Natural killer cell treated with Interleukin-12 subunit alpha and Interleukin-12 subunit beta and Interleukin-15 and Interleukin-18, amount 100 ng/mL, for 72 hours (primary cell): ENCODE measurements around the gene NEUROG1. TPM values are rescaled to one million over a fixed set of nuclear protein-coding genes. Genes with fewer than 3 reads are reported as not detected.
"Not testable (repeated sequence)": the region's sequence is repeated elsewhere in the genome, so short reads cannot be mapped to it uniquely, and the experiment has no call there.

Experiments used
- ATAC-seq, 2 donors: fragments of 150-1000 bp; cut with Tn5 transposase in 1 of 2; sonication (Bioruptor Pico), chemical (Tn5 transposase) in 1 of 2; 2 replicates each; pipeline ENCODE4 v1.10.0; 2021
- DNase-seq: peaks from one replicate; pipeline ENCODE4 v3.0.0; 2022; ENCODE audit warnings: low spot score
- H3K27ac Mint-ChIP-seq, 2 donors: 1 replicate in 1 of 2; 2 replicates in 1 of 2; pipeline ENCODE4 v1.8.0; 2022; ENCODE audit warnings: mixed read lengths in 2 of 2, mild to moderate bottlenecking in 1 of 2, moderate library complexity in 1 of 2
- H3K27me3 Mint-ChIP-seq, 2 donors: 1 replicate in 1 of 2; 2 replicates in 1 of 2; pipeline ENCODE4 v1.8.0; 2022; ENCODE audit warnings: mixed read lengths in 2 of 2
- H3K36me3 Mint-ChIP-seq: one replicate; pipeline ENCODE4 v1.8.0; 2022; ENCODE audit warnings: mixed read lengths
- H3K4me1 Mint-ChIP-seq, 2 donors: 1 replicate in 1 of 2; 2 replicates in 1 of 2; pipeline ENCODE4 v1.8.0; 2022; ENCODE audit warnings: low read depth in 2 of 2, mixed read lengths in 2 of 2, mild to moderate bottlenecking in 1 of 2
- H3K4me3 Mint-ChIP-seq: one replicate; pipeline ENCODE4 v1.8.0; 2022; ENCODE audit warnings: mixed read lengths
- H3K9me3 Mint-ChIP-seq: 2 replicates; pipeline ENCODE4 v1.8.0; 2022; ENCODE audit warnings: mixed read lengths
- total RNA-seq, 2 donors: library from RNA; stranded (reverse); gene quantifications; one replicate each; pipeline ENCODE4 v1.2.3, GENCODE V29; 2022

NEUROG1 gene
- total RNA-seq, 2 donors from 2014 or later: not detected

DNA sequence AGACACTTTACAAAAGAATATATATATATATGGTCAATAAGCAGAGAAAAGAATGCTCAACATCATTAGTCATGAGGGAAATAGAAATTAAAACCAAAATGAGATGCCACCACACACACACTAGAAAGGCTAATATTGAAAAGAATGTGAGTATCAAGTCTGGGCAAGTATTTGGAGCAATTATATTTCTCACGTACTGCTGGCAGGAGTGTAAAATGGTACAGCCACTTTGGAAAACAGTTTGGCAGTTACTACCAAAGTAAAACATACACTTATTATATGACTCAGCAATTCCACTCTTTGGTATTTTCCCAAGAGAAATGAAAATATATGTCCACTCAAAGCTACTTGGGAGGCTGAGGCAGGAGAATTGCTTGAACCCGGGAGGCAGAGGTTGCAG, 29.8 kb downstream of the NEUROG1 start:
- Mint-ChIP-seq H3K27me3 (peaks cover 27 to 45% of the 10 kb centered on the region in 2 donors), H3K9me3 (no peaks in the 10 kb centered on the region), H3K36me3 (no peaks in the 10 kb centered on the region), H3K4me3 (no peak overlapping the region), H3K27ac (no peak overlapping the region), H3K4me1 (no peaks in the 10 kb centered on the region)
- DNase-seq (no peak), ATAC-seq (no peak)

DNA sequence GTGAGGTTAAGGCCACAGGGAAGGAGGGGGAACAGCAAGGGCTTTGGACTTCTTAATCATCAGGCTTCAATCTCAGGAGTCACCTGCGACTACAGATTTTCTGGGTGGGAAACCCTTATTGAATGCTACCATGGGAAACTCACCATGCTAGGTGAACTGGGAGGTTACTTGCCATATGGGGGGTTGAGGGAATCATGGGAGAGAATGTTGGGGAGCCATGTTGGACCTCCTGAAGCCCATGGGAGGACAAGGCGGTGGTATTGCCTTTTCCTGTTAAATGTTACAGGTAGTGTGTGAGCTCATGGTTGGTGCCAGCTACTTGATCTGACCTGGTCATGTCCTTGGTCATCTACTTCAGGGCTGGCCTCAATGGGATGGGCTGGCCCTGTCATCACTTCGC, 31.4 kb downstream of the NEUROG1 start:
- no peak for DNase-seq
- ATAC-seq: no peak
- Mint-ChIP-seq H3K9me3 (no peaks in the 10 kb centered on the region), H3K27me3 (peaks cover 22 to 30% of the 10 kb centered on the region in 2 donors), H3K4me3 (no peak overlapping the region), H3K36me3 (no peaks in the 10 kb centered on the region), H3K4me1 (no peaks in the 10 kb centered on the region), H3K27ac (no peak overlapping the region)

DNA sequence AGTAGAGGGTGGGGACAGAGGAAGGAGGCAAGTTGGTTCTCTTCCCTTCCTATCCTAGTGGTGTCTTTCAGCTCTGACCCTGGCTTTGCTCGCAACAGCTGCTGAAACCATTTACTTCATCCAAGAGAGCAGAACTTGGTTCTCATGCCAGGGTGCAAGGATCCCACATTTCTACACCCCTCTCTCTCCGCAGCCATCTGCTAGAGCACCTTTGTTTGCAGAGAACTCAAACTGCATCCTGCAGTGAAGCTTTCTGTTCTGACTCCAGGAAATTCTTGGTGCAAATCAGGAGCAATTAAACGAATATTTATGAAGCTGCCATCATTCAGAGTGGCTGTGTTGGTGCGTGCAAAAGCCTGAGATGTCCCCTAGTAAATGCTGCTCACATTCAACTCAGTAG, 31.9 kb downstream of the NEUROG1 start:
- H3K4me1 Mint-ChIP-seq: no peaks in the 10 kb centered on the region
- no peak for DNase-seq
- no peak overlapping the region for H3K4me3 Mint-ChIP-seq
- peaks cover 21 to 25% of the 10 kb centered on the region in 2 donors for H3K27me3 Mint-ChIP-seq
- no peaks in the 10 kb centered on the region for H3K36me3 Mint-ChIP-seq
- ATAC-seq: no peak
- H3K9me3 Mint-ChIP-seq: no peaks in the 10 kb centered on the region
- no peak overlapping the region for H3K27ac Mint-ChIP-seq

DNA sequence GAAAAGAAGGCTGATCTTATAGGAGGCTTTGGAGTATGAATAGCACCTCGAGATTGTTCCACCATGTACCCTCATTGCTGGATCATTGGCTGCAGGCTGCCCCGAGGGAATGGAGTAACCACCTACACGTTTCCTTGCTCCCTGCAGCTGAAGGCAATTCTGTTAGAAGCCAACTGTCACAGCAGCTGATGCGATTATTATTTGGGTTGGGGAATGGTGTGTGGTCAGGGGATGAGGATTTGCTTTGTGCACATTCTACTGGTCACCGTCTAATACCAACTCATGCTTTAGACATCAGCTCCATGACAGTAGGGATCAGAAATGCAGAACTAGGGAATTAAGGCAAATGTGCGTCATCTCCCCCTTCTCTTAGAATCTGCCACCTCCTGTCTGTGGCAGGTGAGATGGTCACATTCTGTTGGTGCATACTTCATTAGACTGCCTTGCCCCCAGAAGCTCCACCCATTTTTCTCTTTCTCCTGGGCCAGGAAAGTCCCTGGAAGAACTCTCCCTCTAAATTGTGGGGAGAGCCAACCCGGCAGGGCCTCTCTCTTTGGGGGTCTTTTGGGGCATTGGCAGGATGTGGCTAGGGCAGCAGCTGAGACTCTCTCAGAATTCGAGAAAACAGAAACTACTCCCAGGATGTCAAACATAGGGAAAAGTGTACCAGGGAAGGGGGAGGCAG, 32.8 kb downstream of the NEUROG1 start:
- H3K27me3 Mint-ChIP-seq: peaks cover 21 to 25% of the 10 kb centered on the region in 2 donors
- ATAC-seq: no peak

DNA sequence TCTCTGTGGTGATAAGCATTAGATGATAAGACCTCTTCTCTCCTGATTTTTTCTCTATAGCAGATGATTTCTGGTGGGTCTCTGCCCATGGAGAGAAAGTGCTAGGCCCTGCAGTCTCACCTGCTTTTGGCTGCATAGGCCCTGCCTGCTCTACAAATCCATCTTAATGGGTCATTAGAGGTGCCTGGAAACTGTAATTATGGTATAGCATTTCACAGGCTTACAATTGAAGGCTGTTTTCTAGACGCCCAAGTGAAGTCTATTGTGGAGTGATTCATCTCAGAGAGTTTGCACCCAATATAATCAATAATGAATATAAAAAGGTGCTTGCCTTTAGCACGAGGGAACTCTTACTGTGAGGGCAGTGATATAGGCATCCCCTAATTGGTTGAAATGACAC, 33.8 kb downstream of the NEUROG1 start:
- DNase-seq (no peak), ATAC-seq (no peak)
- no peaks in the 10 kb centered on the region for H3K4me1 Mint-ChIP-seq
- no peaks in the 10 kb centered on the region for H3K36me3 Mint-ChIP-seq
- no peaks in the 10 kb centered on the region for H3K9me3 Mint-ChIP-seq
- H3K27me3 Mint-ChIP-seq: peaks cover 23 to 29% of the 10 kb centered on the region in 2 donors
- H3K27ac Mint-ChIP-seq: no peak overlapping the region
- H3K4me3 Mint-ChIP-seq: no peak overlapping the region

More for the DNA sequence above, 32.8 kb downstream of the NEUROG1 start:
- no peak for DNase-seq
- H3K4me3 Mint-ChIP-seq: no peak overlapping the region
- no peaks in the 10 kb centered on the region for H3K36me3 Mint-ChIP-seq
- H3K9me3 Mint-ChIP-seq: no peaks in the 10 kb centered on the region
- no peaks in the 10 kb centered on the region for H3K4me1 Mint-ChIP-seq
- no peak overlapping the region for H3K27ac Mint-ChIP-seq

GRCh38 chr5:135498637-135498995, 37.1 kb downstream of the NEUROG1 start:
- H3K9me3 Mint-ChIP-seq: no peaks in the 10 kb centered on the region
- ATAC-seq: no peak
- no peak overlapping the region for H3K4me3 Mint-ChIP-seq
- H3K27me3 Mint-ChIP-seq: peaks cover 33 to 50% of the 10 kb centered on the region in 2 donors
- H3K27ac Mint-ChIP-seq: no peak overlapping the region
- no peak for DNase-seq
- H3K4me1 Mint-ChIP-seq: no peaks in the 10 kb centered on the region
- no peaks in the 10 kb centered on the region for H3K36me3 Mint-ChIP-seq

GRCh38 chr5:135497971-135498636, 37.7 kb downstream of the NEUROG1 start:
- H3K27ac Mint-ChIP-seq: no peak overlapping the region
- H3K4me1 Mint-ChIP-seq: no peaks in the 10 kb centered on the region
- peaks cover 29 to 50% of the 10 kb centered on the region in 2 donors for H3K27me3 Mint-ChIP-seq
- no peaks in the 10 kb centered on the region for H3K36me3 Mint-ChIP-seq
- H3K9me3 Mint-ChIP-seq: no peaks in the 10 kb centered on the region
- ATAC-seq: no peak
- DNase-seq: no peak
- H3K4me3 Mint-ChIP-seq: no peak overlapping the region

DNA sequence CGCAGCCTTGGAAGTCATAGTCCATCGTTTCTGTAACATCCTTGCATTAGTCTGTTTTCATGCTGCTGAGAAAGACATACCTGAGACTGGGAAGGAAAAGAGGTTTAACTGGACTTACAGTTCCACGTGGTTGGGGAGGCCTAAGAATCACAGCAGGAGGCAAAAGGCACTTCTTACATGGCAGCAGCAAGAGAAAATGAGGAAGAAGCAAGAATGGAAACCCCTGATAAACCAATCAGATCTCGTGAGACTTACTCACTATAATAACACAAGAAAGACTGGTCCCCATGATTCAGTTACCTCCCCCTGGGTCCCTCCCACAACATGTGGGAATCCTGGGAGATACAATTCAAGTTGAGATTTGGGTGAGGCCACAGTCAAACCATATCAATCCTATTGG, 40.2 kb downstream of the NEUROG1 start:
- H3K4me3 Mint-ChIP-seq, H3K27ac Mint-ChIP-seq, H3K9me3 Mint-ChIP-seq, ATAC-seq, H3K4me1 Mint-ChIP-seq, H3K36me3 Mint-ChIP-seq, DNase-seq: not testable (repeated sequence)
- peaks cover 25 to 39% of the 10 kb centered on the region in 2 donors for H3K27me3 Mint-ChIP-seq

DNA sequence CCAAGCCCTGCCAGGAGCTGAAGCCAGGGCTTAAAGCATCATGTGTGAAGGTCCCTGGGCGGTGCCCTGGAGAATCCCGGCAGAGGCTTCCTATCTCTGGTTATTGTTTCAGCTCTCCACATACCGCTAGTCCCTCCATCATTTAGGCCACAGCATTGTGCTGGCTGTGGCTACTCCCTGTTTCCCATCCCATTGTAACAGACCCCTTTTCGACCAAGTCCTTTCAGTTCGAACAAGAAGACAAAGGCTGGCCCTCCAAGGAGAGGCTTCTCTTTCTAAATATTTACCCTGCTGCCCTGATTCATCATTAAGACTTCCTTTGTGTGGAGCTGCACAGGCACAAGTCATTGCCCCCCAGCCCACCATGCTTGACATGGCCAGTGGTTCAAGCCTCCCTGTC, 41.6 kb downstream of the NEUROG1 start:
- Mint-ChIP-seq H3K4me3 (no peak overlapping the region), H3K36me3 (no peaks in the 10 kb centered on the region), H3K27me3 (peaks cover 27 to 49% of the 10 kb centered on the region in 2 donors), H3K27ac (no peak overlapping the region), H3K9me3 (no peaks in the 10 kb centered on the region), H3K4me1 (peaks cover 2 to 6% of the 10 kb centered on the region in 2 donors)
- DNase-seq (no peak), ATAC-seq (peak in 1 of 2 donors; percentile 3)

- Mint-ChIP-seq H3K4me3 (no peak overlapping the region), H3K27me3 (peaks cover 28 to 52% of the 10 kb centered on the region in 2 donors), H3K36me3 (no peaks in the 10 kb centered on the region), H3K4me1 (peaks cover 2 to 6% of the 10 kb centered on the region in 2 donors), H3K9me3 (no peaks in the 10 kb centered on the region), H3K27ac (no peak overlapping the region)
- ATAC-seq: peak in 1 of 2 donors; percentile 48
- DNase-seq: no peak
Observed at GRCh38 chr5:135493406-135494180, 42.2 kb downstream of the NEUROG1 start.

- no peak for DNase-seq
- Mint-ChIP-seq H3K27ac (no peak overlapping the region), H3K36me3 (no peaks in the 10 kb centered on the region), H3K4me1 (peaks cover 2 to 6% of the 10 kb centered on the region in 2 donors), H3K9me3 (no peaks in the 10 kb centered on the region), H3K4me3 (no peak overlapping the region), H3K27me3 (peaks cover 35 to 64% of the 10 kb centered on the region in 2 donors)
- no peak for ATAC-seq
Observed at GRCh38 chr5:135492319-135492626, 43.5 kb downstream of the NEUROG1 start.

DNA sequence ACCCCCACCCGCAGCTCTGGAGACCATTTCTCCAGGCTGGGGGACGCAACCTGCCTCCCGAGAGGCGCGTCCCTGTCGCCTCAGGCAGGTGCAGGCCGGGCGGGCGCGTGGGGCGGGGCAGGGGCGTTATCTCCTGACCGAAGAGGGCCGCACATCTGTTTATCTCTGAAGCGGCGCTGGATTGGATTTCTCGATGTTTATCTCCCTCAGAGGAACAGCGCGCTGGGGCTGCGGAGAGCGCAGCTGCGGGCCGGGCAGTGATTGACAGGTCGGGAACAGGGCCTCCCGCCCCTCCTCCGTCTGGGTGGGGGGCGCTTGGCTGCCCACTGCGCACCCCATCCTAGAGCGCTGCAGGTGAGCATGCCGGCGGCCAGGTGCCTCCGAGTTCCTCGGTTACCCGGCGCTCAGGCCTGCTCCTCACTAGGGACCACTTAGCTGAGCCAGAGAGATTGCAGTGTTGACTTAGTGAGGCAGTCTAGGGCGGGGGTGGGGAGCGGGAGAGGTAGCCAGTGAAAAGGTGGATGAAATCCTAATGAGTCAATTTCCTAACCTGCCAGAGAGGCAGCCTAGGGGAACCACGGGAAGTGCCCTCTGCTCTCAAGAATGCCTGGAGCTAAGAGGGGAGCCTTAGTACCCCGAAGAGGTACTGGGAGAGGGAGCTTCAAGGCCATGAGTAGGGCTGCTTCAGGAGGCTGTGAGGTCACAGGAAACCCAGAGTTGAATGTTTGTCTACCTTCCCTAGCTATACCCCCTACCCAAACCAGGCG, 44.0 kb downstream of the NEUROG1 start:
- ATAC-seq: no peak
- H3K27me3 Mint-ChIP-seq: peaks cover 36 to 64% of the 10 kb centered on the region in 2 donors

DNA sequence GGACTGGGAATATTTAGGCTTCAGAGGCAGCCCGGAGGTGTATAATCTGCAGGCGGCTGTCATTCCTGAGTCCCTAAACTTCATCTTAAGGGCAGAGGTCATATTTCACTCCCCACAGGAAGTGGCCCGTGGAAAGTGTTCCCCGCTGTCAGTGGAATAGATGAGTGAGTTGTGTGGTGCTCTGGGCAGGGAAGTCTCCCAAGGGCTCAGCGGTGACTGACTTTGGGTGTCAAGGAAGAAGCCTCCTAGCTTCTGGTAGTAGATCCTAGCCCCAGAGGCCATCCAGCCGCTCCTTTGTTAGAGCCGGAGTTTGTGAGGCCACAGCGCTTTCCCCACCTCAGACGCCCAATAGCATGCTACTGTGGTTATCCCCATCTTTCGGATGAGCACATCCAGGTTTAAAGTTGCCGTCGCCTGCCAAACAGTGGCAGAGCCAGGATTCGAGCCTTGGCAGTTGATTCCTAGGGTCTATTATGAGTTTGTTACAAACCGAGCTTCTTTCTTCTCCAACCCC, 44.7 kb downstream of the NEUROG1 start:
- Mint-ChIP-seq H3K4me1 (peaks cover 2 to 6% of the 10 kb centered on the region in 2 donors), H3K4me3 (no peak overlapping the region), H3K27ac (no peak overlapping the region)

More for the DNA sequence above, 44.0 kb downstream of the NEUROG1 start:
- no peak for DNase-seq
- Mint-ChIP-seq H3K4me1 (peaks cover 2 to 6% of the 10 kb centered on the region in 2 donors), H3K4me3 (no peak overlapping the region), H3K36me3 (no peaks in the 10 kb centered on the region), H3K9me3 (no peaks in the 10 kb centered on the region), H3K27ac (no peak overlapping the region)

More for the DNA sequence above, 44.7 kb downstream of the NEUROG1 start:
- Mint-ChIP-seq H3K9me3 (no peaks in the 10 kb centered on the region), H3K36me3 (no peaks in the 10 kb centered on the region), H3K27me3 (peaks cover 36 to 66% of the 10 kb centered on the region in 2 donors)
- DNase-seq (no peak), ATAC-seq (no peak)
